ENCODE data around the gene SPEG.
A peak's percentile ranks its signal among the peaks of the same experiment; 100 is the strongest.

- no peak for TF ChIP-seq EZH2 (IDR thresholded peaks at IDR 0.05)
- peak; percentile 44 for TF ChIP-seq CTCF (IDR thresholded peaks at IDR 0.05)
- no peak for TF ChIP-seq EZH2phosphoT487 (IDR thresholded peaks at IDR 0.05)
These were observed 57.9 kb downstream of the SPEG start for GRCh38 chr2:219492575-219492974.

All from neural progenitor cell (in vitro differentiated cells).